Vagina (tissue), 2 donors: Measurements from ENCODE around the gene DISP3. TPM values are rescaled to one million over a fixed set of nuclear protein-coding genes. Genes with fewer than 3 reads are reported as not detected.

Source experiments
- DNase-seq, 2 donors: peaks; one replicate each; pipeline ENCODE4 v3.0.0-alpha.2; 2017; ENCODE audit errors: extremely low spot score in 2 of 2
- H3K27ac ChIP-seq: fragments of 200-600 bp; sonication (generic); one replicate; pipeline ENCODE4 v1.5.1; 2019
- H3K27me3 ChIP-seq: fragments of 200-600 bp; sonication (generic); one replicate; pipeline ENCODE4 v1.5.1; 2019
- H3K36me3 ChIP-seq, 2 donors: fragments of 200-600 bp; sonication (generic); one replicate each; pipeline ENCODE4 v1.5.1; 2017 to 2019
- H3K4me1 ChIP-seq: fragments of 200-600 bp; sonication (generic); one replicate; pipeline ENCODE4 v1.5.1; 2019
- H3K4me3 ChIP-seq, 2 donors: fragments of 200-600 bp; sonication (generic); 1 replicate in 1 of 2; 2 replicates in 1 of 2; pipeline ENCODE4 v1.5.1; 2016 to 2019
- H3K9me3 ChIP-seq: fragments of 200-600 bp; sonication (generic); one replicate; pipeline ENCODE4 v1.5.1; 2019
- CTCF ChIP-seq, 3 experiments: fragments of 450-650 bp in 2 of 3; fragments of 200-600 bp in 1 of 3; sonication (generic) in 1 of 3; IDR thresholded peaks; one replicate each; pipeline ENCODE4 v1.5.1; 2017 to 2019; ENCODE audit warnings: antibody characterized with exemption in 3 of 3, mild to moderate bottlenecking in 2 of 3, moderate library complexity in 2 of 3
- POLR2A ChIP-seq, 2 donors: fragments of 450-650 bp; IDR thresholded peaks; one replicate each; pipeline ENCODE4 v1.6.1; 2017; ENCODE audit warnings: antibody characterized with exemption in 2 of 2, mild to moderate bottlenecking in 2 of 2, moderate library complexity in 2 of 2
- POLR2AphosphoS5 ChIP-seq, 2 donors: sonication (generic); formaldehyde crosslinking; IDR thresholded peaks; one replicate each; pipeline ENCODE4 v1.9.0; 2017; ENCODE audit warnings: antibody characterized with exemption in 2 of 2, mild to moderate bottlenecking in 2 of 2, low read depth in 1 of 2; ENCODE audit not compliant: insufficient read depth in 1 of 2
- intact Hi-C: fragments of 100-400 bp; cut with DNase I; formaldehyde crosslinking; loops from one replicate; pipeline ENCODE4 v1.15.1; 2023
- total RNA-seq: library from RNA; depleted of rRNA; stranded (reverse); fragments of >200 nt; gene quantifications from one replicate; pipeline ENCODE4 v1.2.3, GENCODE V29; 2016

The DISP3 gene
- total RNA-seq, 1 donor from 2014 or later = not detected

GRCh38 chr1:11443961-11444658 lies 34.8 kb upstream of the DISP3 start:
- Histone ChIP-seq H3K4me3 (no peak overlapping the region), H3K27me3 (no peaks in the 10 kb centered on the region), H3K27ac (no peak overlapping the region), H3K4me1 (no peaks in the 10 kb centered on the region), H3K9me3 (no peaks in the 10 kb centered on the region), H3K36me3 (no peaks in the 10 kb centered on the region)
- TF ChIP-seq POLR2AphosphoS5 (IDR thresholded peaks at IDR 0.05; ENCODE audit: insufficient read depth in 1 of 2, low read depth in 1 of 2) (no peak), CTCF (IDR thresholded peaks at IDR 0.05) (no peak), POLR2A (IDR thresholded peaks at IDR 0.05) (no peak)
- no peak for DNase-seq
- intact Hi-C loops = no loop called here

- Histone ChIP-seq H3K4me3 (no peak overlapping the region), H3K36me3 (no peaks in the 10 kb centered on the region), H3K27ac (no peak overlapping the region), H3K4me1 (no peaks in the 10 kb centered on the region), H3K27me3 (no peaks in the 10 kb centered on the region), H3K9me3 (no peaks in the 10 kb centered on the region)
- TF ChIP-seq POLR2A (IDR thresholded peaks at IDR 0.05) (no peak), CTCF (IDR thresholded peaks at IDR 0.05) (no peak), POLR2AphosphoS5 (IDR thresholded peaks at IDR 0.05; ENCODE audit: insufficient read depth in 1 of 2, low read depth in 1 of 2) (no peak)
- intact Hi-C loops = no loop called here
- no peak for DNase-seq
Observed at GRCh38 chr1:11444907-11445306, 34.0 kb upstream of the DISP3 start.

- H3K36me3 ChIP-seq = no peaks in the 10 kb centered on the region
- no peak overlapping the region for H3K27ac ChIP-seq
- no peaks in the 10 kb centered on the region for H3K9me3 ChIP-seq
- no peak for DNase-seq
- H3K4me3 ChIP-seq = no peak overlapping the region
- H3K27me3 ChIP-seq = no peaks in the 10 kb centered on the region
- TF ChIP-seq CTCF (IDR thresholded peaks at IDR 0.05) (no peak), POLR2A (IDR thresholded peaks at IDR 0.05) (no peak), POLR2AphosphoS5 (IDR thresholded peaks at IDR 0.05; ENCODE audit: insufficient read depth in 1 of 2, low read depth in 1 of 2) (no peak)
- H3K4me1 ChIP-seq = no peaks in the 10 kb centered on the region
- intact Hi-C loops = no loop called here
Observed at GRCh38 chr1:11447903-11448302, 31.1 kb upstream of the DISP3 start.

GRCh38 chr1:11448373-11449099 lies 30.4 kb upstream of the DISP3 start:
- Histone ChIP-seq H3K4me3 (no peak overlapping the region), H3K36me3 (no peaks in the 10 kb centered on the region), H3K27me3 (no peaks in the 10 kb centered on the region), H3K4me1 (no peaks in the 10 kb centered on the region), H3K27ac (no peak overlapping the region), H3K9me3 (no peaks in the 10 kb centered on the region)
- DNase-seq = no peak
- intact Hi-C loops = no loop called here
- TF ChIP-seq POLR2AphosphoS5 (IDR thresholded peaks at IDR 0.05; ENCODE audit: insufficient read depth in 1 of 2, low read depth in 1 of 2) = no peak
- no peak for TF ChIP-seq CTCF (IDR thresholded peaks at IDR 0.05)

GRCh38 chr1:11449100-11449403 lies 29.9 kb upstream of the DISP3 start:
- TF ChIP-seq POLR2AphosphoS5 (IDR thresholded peaks at IDR 0.05; ENCODE audit: insufficient read depth in 1 of 2, low read depth in 1 of 2) (no peak), CTCF (IDR thresholded peaks at IDR 0.05) (no peak), POLR2A (IDR thresholded peaks at IDR 0.05) (no peak)
- no peaks in the 10 kb centered on the region for H3K9me3 ChIP-seq
- no peak overlapping the region for H3K27ac ChIP-seq
- H3K4me3 ChIP-seq = no peak overlapping the region
- intact Hi-C loops = no loop called here
- H3K4me1 ChIP-seq = no peaks in the 10 kb centered on the region
- no peaks in the 10 kb centered on the region for H3K27me3 ChIP-seq
- no peak for DNase-seq
- no peaks in the 10 kb centered on the region for H3K36me3 ChIP-seq
